Activated CD8-positive, alpha-beta memory T cell treated with anti-CD3 and anti-CD28 coated beads for 4 hours (primary cell): ENCODE results near the gene LRFN2.

Experiments used
- DNase-seq, 2 donors: peaks; one replicate each; pipeline ENCODE4 v3.0.0-alpha.2; 2020; ENCODE audit warnings: low read depth in 2 of 2

The LRFN2 gene

GRCh38 chr6:40517654-40518053, 69.5 kb downstream of the LRFN2 start:
- DNase-seq = no peak

GRCh38 chr6:40516429-40516828, 70.7 kb downstream of the LRFN2 start:
- no peak for DNase-seq

GRCh38 chr6:40512340-40512739, 74.8 kb downstream of the LRFN2 start:
- DNase-seq = no peak

- no peak for DNase-seq
Measured at GRCh38 chr6:40511884-40512283, 75.3 kb downstream of the LRFN2 start.

GRCh38 chr6:40510442-40510841, 76.7 kb downstream of the LRFN2 start:
- DNase-seq = no peak

GRCh38 chr6:40509716-40510260, 77.4 kb downstream of the LRFN2 start:
- no peak for DNase-seq

- DNase-seq = no peak
Measured at GRCh38 chr6:40509086-40509485, 78.1 kb downstream of the LRFN2 start.

GRCh38 chr6:40506954-40507353, 80.2 kb downstream of the LRFN2 start:
- DNase-seq = no peak

- no peak for DNase-seq
Measured at GRCh38 chr6:40505191-40505810, 81.9 kb downstream of the LRFN2 start.

GRCh38 chr6:40504274-40504673, 82.9 kb downstream of the LRFN2 start:
- no peak for DNase-seq

- no peak for DNase-seq
Measured at GRCh38 chr6:40500227-40500626, 86.9 kb downstream of the LRFN2 start.

- no peak for DNase-seq
Measured at GRCh38 chr6:40499215-40499614, 87.9 kb downstream of the LRFN2 start.

GRCh38 chr6:40498148-40498547, 89.0 kb downstream of the LRFN2 start:
- DNase-seq = no peak

- no peak for DNase-seq
Measured at GRCh38 chr6:40492187-40492586, 95.0 kb downstream of the LRFN2 start.

GRCh38 chr6:40490508-40490907, 96.7 kb downstream of the LRFN2 start:
- DNase-seq = no peak

GRCh38 chr6:40489798-40490197, 97.4 kb downstream of the LRFN2 start:
- no peak for DNase-seq

- no peak for DNase-seq
Measured at GRCh38 chr6:40486576-40486975, 100.6 kb downstream of the LRFN2 start.

- DNase-seq = no peak
Measured at GRCh38 chr6:40485795-40486194, 101.4 kb downstream of the LRFN2 start.

GRCh38 chr6:40485300-40485699, 101.9 kb downstream of the LRFN2 start:
- no peak for DNase-seq

- no peak for DNase-seq
Measured at GRCh38 chr6:40484066-40484465, 103.1 kb downstream of the LRFN2 start.

GRCh38 chr6:40482532-40482931, 104.6 kb downstream of the LRFN2 start:
- no peak for DNase-seq

- DNase-seq = no peak
Measured at GRCh38 chr6:40480678-40481077, 106.5 kb downstream of the LRFN2 start.

- no peak for DNase-seq
Measured at GRCh38 chr6:40479706-40480105, 107.5 kb downstream of the LRFN2 start.
